ENCODE measurements around the gene DCDC1.
"Not testable (repeated sequence)": the region's sequence is repeated elsewhere in the genome, so short reads cannot be mapped to it uniquely, and the experiment has no call there.

Gene DCDC1

GRCh38 chr11:31327417-31327816, 42.1 kb downstream of the DCDC1 start:
- no peak for ATAC-seq

GRCh38 chr11:31326470-31327148, 42.9 kb downstream of the DCDC1 start:
- ATAC-seq = peak; percentile 33 to 51

- ATAC-seq = no peak
Observed at GRCh38 chr11:31325160-31325559, 44.4 kb downstream of the DCDC1 start.

- no peak for ATAC-seq
Observed at GRCh38 chr11:31323145-31323544, 46.4 kb downstream of the DCDC1 start.

- ATAC-seq = not testable (repeated sequence)
Observed at GRCh38 chr11:31321494-31321893, 48.0 kb downstream of the DCDC1 start.

GRCh38 chr11:31303644-31304180, 65.8 kb downstream of the DCDC1 start:
- ATAC-seq = no peak

GRCh38 chr11:31301549-31302510, 67.7 kb downstream of the DCDC1 start:
- ATAC-seq = no peak

GRCh38 chr11:31295308-31295707, 74.2 kb downstream of the DCDC1 start:
- ATAC-seq = no peak

- not testable (repeated sequence) for ATAC-seq
Observed at GRCh38 chr11:31273527-31273926, 96.0 kb downstream of the DCDC1 start.

- ATAC-seq = no peak
Observed at GRCh38 chr11:31267720-31268119, 101.8 kb downstream of the DCDC1 start.

- ATAC-seq = no peak
Observed at GRCh38 chr11:31264834-31265233, 104.7 kb downstream of the DCDC1 start.

GRCh38 chr11:31262761-31263160, 106.8 kb downstream of the DCDC1 start:
- ATAC-seq = no peak

- no peak for ATAC-seq
Observed at GRCh38 chr11:31259797-31260196, 109.7 kb downstream of the DCDC1 start.

- no peak for ATAC-seq
Observed at GRCh38 chr11:31254415-31254814, 115.1 kb downstream of the DCDC1 start.

GRCh38 chr11:31248768-31249167, 120.8 kb downstream of the DCDC1 start:
- ATAC-seq = no peak

GRCh38 chr11:31247321-31247720, 122.2 kb downstream of the DCDC1 start:
- ATAC-seq = no peak

- no peak for ATAC-seq
Observed at GRCh38 chr11:31246451-31247165, 122.9 kb downstream of the DCDC1 start.

GRCh38 chr11:31243706-31244105, 125.8 kb downstream of the DCDC1 start:
- no peak for ATAC-seq

- ATAC-seq = no peak
Observed at GRCh38 chr11:31240340-31240904, 129.1 kb downstream of the DCDC1 start.

GRCh38 chr11:31237819-31238760, 131.4 kb downstream of the DCDC1 start:
- ATAC-seq = no peak

- no peak for ATAC-seq
Observed at GRCh38 chr11:31236143-31236542, 133.4 kb downstream of the DCDC1 start.
